ENCODE data around the gene LAMA4.

- TF ChIP-seq POLR2AphosphoS5 (IDR thresholded peaks at IDR 0.05; ENCODE audit: borderline replicate concordance, low read depth, low read length) = no peak
- TF ChIP-seq EZH2 (IDR thresholded peaks at IDR 0.05) = no peak
- no peak for TF ChIP-seq FOXP2 (optimal IDR thresholded peaks at IDR 0.05; ENCODE audit: control extremely low read depth, extremely low read length, insufficient read depth)
Measured at GRCh38 chr6:112237066-112237465, 17.3 kb downstream of the LAMA4 start.

Data from SK-N-MC (cell line).